ENCODE measurements around the gene NTM. TPM values are rescaled to one million over a fixed set of nuclear protein-coding genes. Genes with fewer than 3 reads are reported as not detected.

The NTM gene
- total RNA-seq, 4 donors from 2014 or later = 1.4 to 5.7 TPM; not detected in 2

GRCh38 chr11:132289590-132290256 is 919.3 kb downstream of the NTM start:
- no peak overlapping the region for H3K27ac ChIP-seq
- intact Hi-C loops (cut with DNase I; ENCODE audit: low total_unique reads) = no loop called here
- no peak overlapping the region for H3K4me3 ChIP-seq
- no peak for DNase-seq
- no peak for TF ChIP-seq POLR2A (IDR thresholded peaks at IDR 0.05)
- TF ChIP-seq CTCF (IDR thresholded peaks at IDR 0.05) = no peak
- no peaks in the 10 kb centered on the region for H3K27me3 ChIP-seq
- no peaks in the 10 kb centered on the region for H3K9me3 ChIP-seq
- H3K4me1 ChIP-seq = no peaks in the 10 kb centered on the region
- H3K36me3 ChIP-seq = no peaks in the 10 kb centered on the region

GRCh38 chr11:132293586-132293985 is 923.2 kb downstream of the NTM start:
- Histone ChIP-seq H3K9me3 (no peaks in the 10 kb centered on the region), H3K27me3 (no peaks in the 10 kb centered on the region), H3K4me1 (no peaks in the 10 kb centered on the region), H3K36me3 (no peaks in the 10 kb centered on the region), H3K4me3 (no peak overlapping the region), H3K27ac (no peak overlapping the region)
- TF ChIP-seq CTCF (IDR thresholded peaks at IDR 0.05) (no peak), POLR2A (IDR thresholded peaks at IDR 0.05) (no peak)
- DNase-seq = no peak
- intact Hi-C loops (cut with DNase I; ENCODE audit: low total_unique reads) = no loop called here

GRCh38 chr11:132296946-132297610 is 926.7 kb downstream of the NTM start:
- DNase-seq = no peak
- Histone ChIP-seq H3K27me3 (no peaks in the 10 kb centered on the region), H3K36me3 (no peaks in the 10 kb centered on the region), H3K4me3 (no peak overlapping the region), H3K27ac (no peak overlapping the region), H3K9me3 (no peaks in the 10 kb centered on the region), H3K4me1 (no peaks in the 10 kb centered on the region)
- intact Hi-C loops (cut with DNase I; ENCODE audit: low total_unique reads) = no loop called here
- TF ChIP-seq POLR2A (IDR thresholded peaks at IDR 0.05) = no peak
- TF ChIP-seq CTCF (IDR thresholded peaks at IDR 0.05) = no peak

GRCh38 chr11:132298357-132298756 is 927.9 kb downstream of the NTM start:
- H3K4me1 ChIP-seq = no peaks in the 10 kb centered on the region
- no peaks in the 10 kb centered on the region for H3K27me3 ChIP-seq
- intact Hi-C loops (cut with DNase I; ENCODE audit: low total_unique reads) = no loop called here
- no peaks in the 10 kb centered on the region for H3K36me3 ChIP-seq
- TF ChIP-seq CTCF (IDR thresholded peaks at IDR 0.05) = no peak
- TF ChIP-seq POLR2A (IDR thresholded peaks at IDR 0.05) = no peak
- no peak overlapping the region for H3K27ac ChIP-seq
- no peak overlapping the region for H3K4me3 ChIP-seq
- no peak for DNase-seq
- H3K9me3 ChIP-seq = no peaks in the 10 kb centered on the region

- Histone ChIP-seq H3K4me1 (no peaks in the 10 kb centered on the region), H3K27me3 (no peaks in the 10 kb centered on the region), H3K36me3 (no peaks in the 10 kb centered on the region), H3K4me3 (no peak overlapping the region), H3K9me3 (no peaks in the 10 kb centered on the region), H3K27ac (no peak overlapping the region)
- intact Hi-C loops (cut with DNase I; ENCODE audit: low total_unique reads) = no loop called here
- TF ChIP-seq CTCF (IDR thresholded peaks at IDR 0.05) = no peak
- TF ChIP-seq POLR2A (IDR thresholded peaks at IDR 0.05) = no peak
- no peak for DNase-seq
These were observed 929.9 kb downstream of the NTM start for GRCh38 chr11:132300283-132300682.

Measured in uterus (tissue), 4 donors.